NCI-H510A (cell line): ENCODE data around the gene PAM.
A peak's percentile ranks its signal among the peaks of the same experiment; 100 is the strongest.
"Not testable (repeated sequence)": the region's sequence is repeated elsewhere in the genome, so short reads cannot be mapped to it uniquely, and the experiment has no call there.

ENCODE experiments used
- DNase-seq: peaks from one replicate; lab custom pipeline; 2025; lab: John Stamatoyannopoulos, UW

Gene PAM

DNA sequence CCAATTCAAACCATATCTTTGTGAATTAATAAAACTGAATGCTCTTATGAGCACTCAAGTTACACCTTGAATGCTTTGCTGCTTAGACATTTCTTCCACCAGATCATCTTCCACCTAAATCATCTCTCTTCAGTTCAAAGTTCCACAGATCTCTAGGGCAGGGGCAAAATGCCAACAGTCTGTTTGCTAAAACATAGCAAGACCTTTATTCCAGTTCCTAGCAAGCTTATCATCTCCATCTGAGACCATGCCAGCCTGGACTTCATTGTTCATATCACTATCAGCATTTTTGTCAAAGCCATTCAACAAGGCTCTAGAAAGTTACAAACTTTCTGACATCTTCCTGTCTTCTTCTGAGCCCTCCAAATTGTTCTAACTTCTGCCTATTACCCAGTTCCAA lies 245.0 kb downstream of the PAM start:
- no peak for DNase-seq

DNA sequence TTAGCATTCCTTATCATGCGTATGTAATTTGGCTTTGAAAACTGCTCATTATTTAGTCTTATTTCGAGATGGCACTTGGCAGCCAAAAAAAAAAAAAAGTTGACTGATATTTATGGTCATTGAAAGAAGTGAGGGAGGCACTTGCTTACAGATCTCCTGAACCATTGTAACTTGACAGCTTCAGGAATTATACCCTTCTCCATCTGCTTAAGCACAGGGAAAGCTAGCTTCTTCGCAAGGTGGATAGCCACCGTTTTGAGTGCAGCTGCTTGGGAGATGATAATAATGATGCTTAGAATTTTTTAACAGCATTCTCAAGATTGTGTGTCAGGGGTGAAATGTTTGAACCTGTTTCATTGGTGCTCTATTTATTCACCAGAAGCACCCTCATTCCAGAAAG lies 248.8 kb downstream of the PAM start:
- DNase-seq, result no peak

DNA sequence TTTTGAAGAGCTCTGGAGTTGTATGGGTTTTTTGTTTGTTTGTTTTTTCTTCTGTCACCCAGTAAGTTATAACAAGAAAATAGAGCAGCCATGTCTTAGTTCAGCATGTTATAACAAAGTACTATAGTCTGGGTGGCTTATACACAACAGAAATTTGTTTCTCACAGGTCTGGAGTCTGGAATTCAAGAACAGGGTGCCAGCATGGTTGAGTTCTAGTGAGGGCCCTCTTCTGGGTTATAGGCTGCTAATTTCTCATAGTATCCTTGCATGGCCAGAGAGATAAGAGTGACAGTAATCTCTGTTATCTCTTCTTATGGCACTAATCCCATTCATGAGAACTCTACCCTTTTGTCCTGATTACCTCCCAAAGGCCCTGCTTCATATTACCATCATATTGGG lies 250.2 kb downstream of the PAM start:
- DNase-seq, result no peak

DNA sequence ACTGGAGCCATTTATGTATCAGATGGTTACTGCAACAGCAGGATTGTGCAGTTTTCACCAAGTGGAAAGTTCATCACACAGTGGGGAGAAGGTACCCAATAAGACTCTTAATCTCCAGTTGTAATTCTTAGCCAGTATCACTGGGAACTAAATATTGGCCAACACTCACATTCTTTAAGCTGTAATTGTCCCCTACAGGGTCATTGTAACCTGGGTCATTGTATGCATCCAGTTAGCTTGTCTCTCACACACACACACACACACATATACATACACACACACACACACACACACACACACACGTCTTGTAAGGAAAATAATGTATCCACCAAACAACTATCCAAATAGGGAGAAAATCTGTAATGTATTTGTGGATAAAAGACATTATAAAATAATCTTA lies 251.8 kb downstream of the PAM start:
- no peak for DNase-seq

DNA sequence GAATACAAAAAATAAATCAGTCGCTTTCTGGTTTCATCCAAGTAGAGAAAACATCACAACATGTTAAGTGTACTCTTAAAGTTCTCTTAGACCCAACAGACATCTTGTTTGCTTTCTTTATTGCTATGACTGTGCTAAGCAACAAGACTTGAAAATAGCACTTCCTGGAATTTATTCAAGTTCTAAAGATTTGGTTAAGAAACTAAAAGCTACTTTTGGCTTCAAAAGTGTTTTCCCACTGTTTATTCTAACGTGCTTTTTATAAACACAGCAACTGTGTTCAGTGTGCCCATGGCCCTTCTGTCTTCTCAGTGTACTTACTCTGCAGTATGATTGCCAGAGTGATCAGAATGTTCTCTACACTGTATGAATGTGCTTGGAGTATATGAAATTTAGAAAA lies 255.1 kb downstream of the PAM start:
- no peak for DNase-seq

DNA sequence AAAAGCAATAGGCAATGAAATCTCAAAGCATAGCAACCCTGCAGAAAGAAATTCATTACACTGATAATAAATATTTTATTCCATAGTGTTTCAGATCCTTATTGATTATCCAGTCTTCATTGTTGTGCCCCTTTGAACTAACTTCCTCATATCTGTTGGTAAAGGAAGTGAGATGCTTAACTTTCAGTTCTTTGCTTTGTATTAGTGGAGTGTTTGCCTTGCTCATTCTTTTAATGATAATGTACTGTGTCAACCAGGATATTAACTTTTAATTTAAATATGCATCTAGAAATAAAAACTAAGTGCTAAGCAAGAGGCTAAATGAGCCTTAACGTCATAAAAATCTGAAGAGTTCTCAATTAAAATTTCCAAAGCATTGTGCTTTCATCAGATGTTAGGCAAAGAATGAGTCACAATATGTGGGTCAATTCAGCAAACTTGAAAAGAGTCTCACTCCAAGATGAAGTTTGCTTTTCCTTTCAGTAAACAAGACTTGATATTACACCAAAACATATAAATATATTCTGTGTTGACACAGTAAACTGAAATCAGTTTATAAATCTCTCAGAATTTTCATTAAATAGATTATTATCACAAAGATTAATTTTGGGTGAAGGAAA lies 258.9 kb downstream of the PAM start:
- DNase-seq, result no peak

DNA sequence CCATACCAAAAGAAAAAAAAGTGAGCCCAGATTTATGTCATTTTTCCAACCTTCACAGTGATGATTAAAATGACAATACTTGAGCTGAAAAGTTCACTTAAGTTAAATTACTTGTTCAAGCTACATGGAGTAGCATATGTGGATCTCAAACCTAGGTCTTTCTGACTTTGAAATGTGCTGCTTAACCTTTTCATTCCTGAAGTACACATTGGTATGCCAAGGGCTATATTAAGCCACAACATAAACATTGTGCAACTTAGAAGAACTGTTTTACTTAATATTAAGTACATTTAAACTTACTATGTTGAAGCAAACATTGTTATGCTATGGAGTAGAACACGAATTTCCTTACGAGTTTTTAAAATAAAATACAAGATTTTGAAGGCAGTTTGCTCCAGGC lies 259.9 kb downstream of the PAM start:
- DNase-seq, result no peak

DNA sequence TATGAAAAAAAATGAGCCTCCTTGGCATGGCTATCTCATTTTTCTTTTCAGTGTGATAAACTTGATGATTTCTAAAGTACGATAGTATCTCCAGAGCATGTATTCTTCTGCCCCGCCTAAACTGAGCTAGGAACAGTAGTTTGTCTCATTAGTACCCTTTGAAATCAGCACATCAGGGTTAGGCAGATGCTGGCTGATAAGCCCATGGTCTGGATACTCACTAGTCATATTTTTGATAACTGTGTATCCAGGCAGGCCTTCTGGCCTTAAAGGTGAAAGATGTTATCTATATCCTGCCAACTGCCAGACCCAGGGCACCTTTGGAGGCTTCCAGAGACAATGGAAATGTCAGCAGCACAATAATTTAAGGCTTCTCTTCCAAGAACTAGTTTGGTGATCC lies 261.1 kb downstream of the PAM start:
- DNase-seq, result no peak

DNA sequence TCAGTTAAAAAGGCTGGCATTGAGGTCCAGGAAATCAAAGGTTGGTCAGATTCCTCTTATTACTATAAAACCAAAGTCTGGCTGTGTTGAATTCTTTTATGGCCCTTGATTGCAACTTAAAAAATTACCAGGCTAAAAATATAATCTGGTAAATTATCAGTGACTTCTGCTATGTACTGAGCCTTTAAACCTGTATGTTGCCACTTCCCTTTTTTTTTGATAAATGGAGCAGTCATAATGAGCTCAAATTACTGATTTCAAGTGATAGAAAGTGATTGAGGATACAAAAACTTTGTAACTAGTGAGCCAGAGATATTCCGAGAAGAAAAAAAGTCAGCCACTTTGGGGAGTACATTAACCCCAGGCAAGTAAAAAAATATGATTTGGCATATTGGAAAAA lies 264.7 kb downstream of the PAM start:
- DNase-seq, result no peak

DNA sequence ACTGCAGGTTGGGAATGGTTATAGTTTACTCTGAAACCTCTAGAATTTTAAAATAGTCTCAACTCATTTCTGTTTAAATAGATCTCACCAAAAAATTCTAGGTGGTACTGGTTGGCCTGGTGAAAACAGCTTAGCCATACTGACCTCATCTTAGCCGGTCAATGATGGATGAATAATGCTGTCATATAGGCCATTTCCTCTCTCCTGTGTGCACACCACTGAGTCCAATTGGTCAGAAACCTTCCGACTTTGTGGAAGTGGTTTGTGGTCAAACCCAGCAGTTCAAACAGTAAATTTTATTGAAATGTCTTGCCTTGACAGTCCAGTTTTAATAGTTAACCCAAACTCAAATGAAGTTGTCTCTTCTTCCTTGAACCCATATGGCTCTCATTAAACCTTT lies 266.2 kb downstream of the PAM start:
- no peak for DNase-seq

DNA sequence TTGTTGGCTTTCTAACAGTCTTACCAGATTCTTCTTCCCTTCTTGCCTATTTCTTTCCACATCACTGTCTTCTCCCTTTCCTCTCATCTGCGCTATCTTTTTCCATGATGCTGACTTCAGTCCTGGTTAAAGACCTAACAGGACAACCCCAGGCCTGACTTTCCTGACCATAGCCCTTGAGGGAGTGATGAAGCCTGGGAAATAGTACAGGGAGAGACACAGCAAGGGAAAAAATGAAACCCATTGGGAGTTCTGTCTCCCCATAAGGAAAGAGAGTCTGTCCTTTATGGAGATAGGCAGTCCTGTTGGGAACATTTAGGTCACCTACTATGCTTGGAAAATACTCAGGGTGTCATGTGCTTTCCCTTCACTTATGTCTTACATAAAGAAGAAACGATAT lies 272.2 kb downstream of the PAM start:
- no peak for DNase-seq

DNA sequence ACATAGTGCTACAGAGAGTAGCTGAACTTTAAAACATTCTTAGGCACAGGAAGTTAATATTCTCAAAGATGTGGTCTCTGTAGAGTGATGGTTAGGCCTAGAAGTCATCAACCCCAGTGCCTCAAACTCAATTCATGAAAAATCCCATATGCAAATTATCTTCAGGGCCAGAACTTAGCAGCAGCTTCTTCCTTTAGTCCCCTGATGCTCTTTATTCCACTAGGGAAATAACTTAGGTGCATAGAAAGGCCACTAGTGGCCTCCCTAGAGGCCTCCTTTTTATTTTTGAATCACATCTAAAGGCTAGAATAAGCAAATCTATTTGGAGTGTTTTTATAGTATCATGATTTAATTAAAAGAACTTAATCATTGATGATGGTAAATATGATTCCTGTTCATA lies 276.5 kb downstream of the PAM start:
- no peak for DNase-seq

DNA sequence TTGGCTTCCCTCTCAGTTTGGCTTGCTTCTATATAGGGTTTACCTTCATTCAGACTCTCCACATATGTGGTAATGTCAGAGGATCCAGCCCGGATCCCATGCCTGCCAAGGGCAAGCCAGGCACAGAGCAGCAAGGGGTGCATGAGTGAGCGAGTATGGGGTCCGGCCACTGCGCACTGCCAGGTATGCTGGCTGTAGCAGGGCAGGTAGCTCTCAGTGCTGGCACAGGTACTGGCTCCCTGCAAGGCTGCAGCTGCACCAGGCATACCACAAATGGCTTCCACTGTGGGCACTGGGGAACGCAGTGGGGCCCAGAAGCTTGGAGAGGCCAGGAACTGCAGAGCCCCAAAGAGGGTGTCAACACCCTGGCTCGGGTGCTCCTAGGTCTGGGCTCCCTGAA lies 278.6 kb downstream of the PAM start:
- DNase-seq, result no peak

DNA sequence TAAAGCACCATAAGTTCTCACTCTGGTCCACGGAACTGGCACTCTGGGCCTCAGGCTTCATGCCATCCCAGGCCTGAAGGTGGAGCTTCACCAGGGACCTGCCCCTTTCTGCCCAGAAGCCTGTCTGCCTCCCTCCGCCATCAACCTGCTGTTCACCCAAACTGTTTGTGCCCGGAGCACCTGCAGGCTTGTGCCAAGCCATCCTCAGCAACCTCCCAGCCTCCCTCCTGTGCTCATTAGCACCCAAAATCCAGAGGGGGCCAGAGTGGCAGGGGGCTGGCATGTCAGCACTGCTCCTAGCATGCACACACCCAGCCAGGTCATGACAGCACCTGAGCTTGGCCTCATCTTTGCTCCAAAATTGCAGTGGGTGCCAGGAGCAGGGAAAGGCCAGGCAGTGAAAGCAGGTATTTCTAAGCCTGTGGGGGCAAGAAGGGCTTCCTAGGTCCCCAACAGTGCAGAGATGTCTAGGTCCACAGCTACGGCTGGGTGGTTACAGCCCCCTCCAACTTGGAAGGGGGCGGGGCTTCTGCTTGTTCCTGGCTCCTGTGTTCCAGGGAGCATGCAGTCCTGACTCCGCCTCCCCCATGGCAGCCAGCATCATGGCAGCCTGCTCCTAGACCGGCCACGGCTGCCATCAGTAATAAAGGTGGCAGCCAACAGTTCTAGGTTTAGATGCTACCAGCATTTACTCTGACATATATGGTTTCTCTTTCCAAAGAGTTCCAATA lies 279.7 kb downstream of the PAM start:
- no peak for DNase-seq

DNA sequence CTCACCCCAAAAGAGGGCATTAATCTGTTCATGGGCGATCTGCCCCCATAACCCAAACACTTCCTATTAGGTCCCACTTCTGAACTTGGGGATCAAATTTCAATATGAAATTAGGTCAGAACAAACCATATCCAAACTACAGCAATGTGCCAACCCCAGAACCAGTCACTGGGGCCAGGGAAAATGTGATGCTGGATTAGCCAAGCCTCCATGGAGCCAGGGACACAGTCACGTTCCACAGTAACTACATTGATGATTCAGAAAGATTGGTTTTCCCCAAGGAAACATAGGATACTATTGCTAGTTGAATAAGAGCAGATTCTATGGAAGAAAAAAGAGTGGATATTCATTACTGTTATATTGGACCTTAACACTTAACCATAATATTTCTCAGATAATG lies 280.6 kb downstream of the PAM start:
- no peak for DNase-seq

DNA sequence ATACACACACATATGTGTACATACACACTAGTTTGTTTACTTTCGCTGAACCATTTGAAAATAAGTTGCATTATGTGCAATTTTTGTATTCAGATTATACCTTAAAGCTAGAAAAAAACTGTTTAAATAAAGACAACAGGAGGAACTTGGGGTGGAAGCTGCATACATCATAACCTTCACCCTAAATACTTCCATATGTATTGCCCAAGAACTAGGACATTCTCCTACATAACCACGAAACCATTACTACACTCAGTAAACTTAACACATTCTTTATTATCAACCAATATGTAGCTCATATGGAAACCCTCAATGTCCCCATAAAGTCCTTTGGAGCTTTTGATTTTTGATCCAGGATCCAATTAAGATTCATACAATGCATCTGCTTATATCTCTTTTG lies 281.5 kb downstream of the PAM start:
- no peak for DNase-seq

DNA sequence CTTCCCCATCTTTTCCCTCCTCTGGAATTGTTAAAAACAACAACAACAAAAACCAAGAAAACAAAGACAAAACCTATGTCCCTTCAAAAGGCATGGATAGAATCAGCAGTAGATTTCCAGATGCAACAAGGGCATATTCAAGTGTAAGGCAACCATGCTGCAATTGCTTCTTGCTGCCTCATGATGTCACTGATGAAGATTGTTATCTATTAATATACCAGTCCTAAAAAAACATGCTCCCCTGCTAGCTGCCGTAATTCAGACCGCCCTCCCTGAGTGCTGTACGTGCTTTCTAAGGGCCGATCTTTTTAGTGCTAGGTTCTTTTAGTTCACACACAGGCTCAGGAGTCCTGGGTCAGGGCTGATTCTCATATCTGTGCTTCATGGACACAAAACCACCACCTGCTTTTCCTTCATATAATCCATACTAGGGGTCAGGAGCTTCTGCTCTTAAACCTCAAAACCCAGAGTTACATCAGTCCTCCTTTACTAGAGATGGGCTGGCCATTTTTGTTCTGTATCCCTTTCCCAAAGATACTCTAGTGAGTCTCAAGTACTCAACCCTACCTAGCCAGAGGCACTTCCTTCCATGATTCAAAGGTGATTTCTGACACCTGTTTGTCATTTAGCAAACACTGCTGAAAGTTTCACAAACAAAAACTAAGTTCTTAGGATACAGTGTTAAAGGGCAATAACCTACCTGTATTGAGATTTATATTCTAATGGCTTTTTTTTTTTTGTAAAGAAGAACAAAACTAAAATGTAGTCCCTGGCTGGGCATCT lies 282.8 kb downstream of the PAM start:
- no peak for DNase-seq

DNA sequence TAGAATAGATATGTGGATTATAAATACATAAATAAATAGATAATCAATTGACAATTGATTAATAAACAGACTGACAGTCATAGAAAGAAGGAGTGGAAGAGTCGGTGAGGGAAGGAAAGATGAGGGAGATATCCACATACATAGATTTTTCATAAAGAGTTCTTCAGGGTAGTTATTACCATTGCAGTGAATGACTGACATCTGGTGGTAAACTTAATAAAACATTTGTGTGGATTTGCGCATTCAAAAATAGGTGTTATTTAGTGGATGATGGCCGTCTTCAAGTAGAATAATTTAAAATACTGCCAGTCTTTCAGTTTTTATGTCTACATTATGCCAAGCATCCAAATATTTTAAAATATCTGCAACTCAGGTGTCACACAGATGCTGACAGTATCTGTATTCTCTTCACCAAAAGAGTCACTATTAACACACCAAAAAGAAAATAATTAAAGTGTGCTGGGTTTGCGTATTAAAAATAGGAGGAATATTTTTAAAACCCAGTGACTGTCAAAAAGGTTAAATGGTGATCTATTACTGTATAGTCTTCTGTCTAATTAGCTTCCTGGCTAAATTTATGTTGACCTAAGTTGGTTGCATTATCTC lies 286.1 kb downstream of the PAM start:
- DNase-seq, result peak; percentile 3

DNA sequence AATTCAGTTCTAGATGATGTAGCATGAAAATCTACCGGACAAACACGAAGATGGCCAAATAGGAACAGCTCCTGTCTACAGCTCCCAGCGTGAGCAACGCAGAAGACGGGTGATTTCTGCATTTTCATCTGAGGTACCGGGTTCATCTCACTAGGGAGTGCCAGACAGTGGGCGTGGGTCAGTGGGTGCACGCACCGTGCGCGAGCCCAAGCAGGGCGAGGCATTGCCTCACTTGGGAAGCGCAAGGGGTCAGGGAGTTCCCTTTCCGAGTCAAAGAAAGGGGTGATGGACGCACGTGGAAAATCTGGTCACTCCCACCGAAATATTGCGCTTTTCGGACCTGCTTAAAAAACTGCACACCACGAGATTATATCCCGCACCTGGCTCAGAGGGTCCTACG lies 291.6 kb downstream of the PAM start:
- DNase-seq, result not testable (repeated sequence)

DNA sequence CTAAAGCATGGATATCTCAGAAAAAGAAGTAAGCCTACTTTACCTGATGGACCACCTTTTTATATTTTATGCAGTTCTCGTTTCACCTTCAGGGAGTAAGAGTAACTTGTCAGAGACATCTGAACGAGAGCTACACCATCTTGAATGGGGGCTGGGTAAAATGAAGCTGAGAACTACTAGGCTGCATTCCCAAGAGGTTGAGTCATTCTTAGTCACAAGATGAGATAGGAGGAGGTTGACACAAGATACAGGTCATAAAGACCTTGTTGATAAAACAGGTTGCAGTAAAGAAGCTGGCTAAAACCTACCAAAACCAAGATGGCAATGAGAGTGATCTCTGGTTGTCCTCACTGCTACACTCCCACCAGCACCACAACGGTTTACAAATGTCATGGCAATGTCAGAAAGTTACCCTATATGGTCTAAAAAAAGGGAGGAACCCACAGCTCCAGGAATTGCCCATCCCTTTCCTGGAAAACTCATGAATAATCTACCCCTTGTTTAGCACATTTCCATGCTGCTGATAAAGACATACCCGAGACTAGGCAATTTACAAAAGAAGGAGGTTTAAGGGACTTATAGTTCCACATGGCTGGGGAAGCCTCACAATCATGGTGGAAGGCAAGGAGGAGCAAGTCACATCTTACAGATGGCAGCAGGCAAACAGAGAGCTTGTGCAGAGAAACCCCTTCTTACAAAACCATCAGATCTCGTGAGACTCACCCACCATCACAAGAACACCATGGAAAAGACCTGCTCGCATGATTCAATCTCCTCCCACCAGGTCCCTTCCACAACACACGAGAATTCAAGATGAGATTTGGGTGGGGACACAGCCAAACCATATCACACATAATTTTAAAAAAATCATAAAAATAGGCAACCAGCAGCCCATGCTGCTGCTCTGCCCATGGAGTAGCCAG lies 302.4 kb downstream of the PAM start:
- DNase-seq, result no peak

DNA sequence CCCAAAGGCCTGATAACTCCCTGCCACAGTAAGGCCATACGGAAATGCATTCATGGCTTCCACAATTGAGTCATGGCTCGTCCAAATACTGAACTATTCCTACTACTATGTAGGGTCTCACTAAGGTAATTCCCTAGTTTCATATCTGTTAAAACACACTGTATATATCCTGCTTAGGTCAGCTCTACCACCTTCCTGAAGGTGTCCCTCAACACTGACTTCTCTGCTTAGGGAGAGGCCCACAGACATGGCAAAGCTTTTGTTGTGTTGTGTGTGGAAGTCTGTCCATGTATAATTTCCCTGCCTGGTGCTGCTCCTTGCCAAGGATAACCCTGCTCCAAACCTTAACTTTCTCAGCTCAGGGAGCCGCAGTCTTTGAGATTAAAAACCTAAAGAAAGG lies 304.4 kb downstream of the PAM start:
- no peak for DNase-seq

DNA sequence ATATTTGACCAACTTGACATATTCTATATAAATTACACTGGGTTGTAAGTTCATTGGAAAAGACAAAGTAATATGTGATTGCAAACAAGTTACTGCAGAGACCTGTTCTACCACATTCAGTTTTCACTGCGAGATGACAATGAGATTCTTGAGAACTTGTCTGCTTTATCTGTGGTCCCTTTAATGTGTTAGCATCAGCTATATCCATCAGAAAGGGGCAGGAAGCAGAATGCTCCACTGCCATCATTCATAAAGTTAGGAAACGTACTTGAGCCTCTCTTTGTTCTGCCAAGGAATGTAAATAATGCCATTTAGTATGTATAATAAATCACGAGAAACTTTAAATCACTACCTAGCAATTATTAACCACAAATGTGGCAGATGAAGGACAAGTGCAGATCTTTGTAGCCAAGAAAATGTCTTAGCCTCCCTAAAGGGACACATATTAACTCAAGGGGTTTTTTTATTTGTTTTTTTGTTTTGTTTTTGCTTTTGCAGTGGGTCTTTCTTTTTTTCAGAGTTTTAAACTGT lies 305.4 kb downstream of the PAM start:
- no peak for DNase-seq
